Activated gamma-delta T cell (primary cell): ENCODE data around the gene KRTAP1-1.
"Not testable (repeated sequence)": the region's sequence is repeated elsewhere in the genome, so short reads cannot be mapped to it uniquely, and the experiment has no call there.

Experiments used
- DNase-seq: peaks from one replicate; lab custom pipeline; 2025; lab: John Stamatoyannopoulos, UW

The KRTAP1-1 gene

DNA sequence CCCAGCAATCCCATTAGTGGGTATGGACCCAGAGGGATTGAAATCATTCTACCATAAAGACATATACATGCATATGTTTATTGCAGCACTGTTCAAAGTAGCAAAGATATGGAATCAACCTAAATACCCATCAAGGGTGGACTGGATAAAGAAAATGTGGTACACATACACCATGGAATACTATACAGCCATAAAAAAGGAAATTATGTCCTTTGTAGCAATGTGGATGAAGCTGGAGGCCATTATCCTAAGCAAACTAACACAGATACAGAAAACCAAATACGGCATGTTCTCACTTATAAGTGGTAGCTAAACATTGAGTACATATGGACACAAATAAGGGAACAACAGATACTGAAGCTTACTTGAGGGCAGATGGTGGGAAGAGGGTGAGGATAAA, 16.3 kb upstream of the KRTAP1-1 start:
- DNase-seq = no peak

DNA sequence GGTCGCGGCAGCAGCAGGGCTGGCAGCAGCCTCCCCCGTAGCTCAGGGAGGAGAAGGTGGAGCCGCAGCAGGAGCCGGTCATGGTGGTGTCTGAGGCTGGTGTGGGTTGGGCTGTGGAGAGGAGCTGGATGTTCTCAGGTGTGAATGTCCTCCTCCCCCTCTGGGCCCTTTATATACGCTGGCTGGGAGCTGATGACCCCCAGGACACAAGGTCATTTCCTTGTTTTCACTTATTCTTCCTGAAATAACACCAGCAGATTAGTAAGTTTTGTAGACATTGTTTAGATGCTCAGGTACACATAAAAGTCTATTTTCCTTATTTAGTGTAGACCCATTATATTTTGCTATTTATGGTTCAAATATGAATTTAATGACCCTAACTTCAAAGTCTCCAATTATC, 13.9 kb upstream of the KRTAP1-1 start, which contains the start of gene KRTAP2-2:
Gene KRTAP2-2, minus strand, starts transcription at position 101 of the 400 bp plus-strand sequence. Its CDS starts 19 bp downstream, at position 82.
- not testable (repeated sequence) for DNase-seq

DNA sequence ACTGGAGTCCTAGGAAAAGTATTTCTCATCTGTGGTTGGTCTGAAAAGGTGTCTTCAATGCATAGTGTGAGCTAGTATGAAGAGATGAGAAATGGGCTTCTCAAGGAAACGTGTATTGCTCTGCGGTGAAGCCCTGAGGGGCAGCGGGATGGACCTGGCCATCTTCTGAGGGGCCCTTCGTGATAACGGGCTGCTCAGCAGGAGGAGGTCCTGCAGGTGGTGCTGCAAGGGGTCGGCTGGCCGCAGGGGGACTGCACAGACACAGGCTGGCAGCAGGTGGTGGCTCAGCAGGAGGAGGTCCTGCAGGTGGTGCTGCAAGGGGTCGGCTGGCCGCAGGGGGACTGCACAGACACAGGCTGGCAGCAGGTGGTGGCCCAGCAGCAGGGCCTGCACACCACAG, 13.3 kb upstream of the KRTAP1-1 start:
- DNase-seq = not testable (repeated sequence)

DNA sequence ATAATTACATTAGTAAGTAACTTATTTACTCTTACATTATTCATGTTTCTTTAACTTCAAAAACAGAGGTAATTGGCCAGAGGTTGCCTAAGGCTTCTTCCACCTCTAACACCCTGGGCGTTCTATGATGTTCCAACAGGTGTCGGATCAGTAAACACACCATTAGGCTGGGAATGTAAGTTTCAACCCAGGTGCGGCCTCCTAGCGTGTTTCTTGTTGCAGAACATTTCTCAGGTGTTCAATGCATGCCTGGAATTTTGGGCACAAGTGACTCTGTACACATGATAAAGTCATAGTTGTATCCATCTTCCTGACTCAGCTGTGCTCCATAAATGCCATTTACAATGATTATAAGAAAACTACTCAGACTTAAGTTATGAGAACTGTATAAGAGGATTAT, 12.8 kb upstream of the KRTAP1-1 start:
- DNase-seq = no peak

DNA sequence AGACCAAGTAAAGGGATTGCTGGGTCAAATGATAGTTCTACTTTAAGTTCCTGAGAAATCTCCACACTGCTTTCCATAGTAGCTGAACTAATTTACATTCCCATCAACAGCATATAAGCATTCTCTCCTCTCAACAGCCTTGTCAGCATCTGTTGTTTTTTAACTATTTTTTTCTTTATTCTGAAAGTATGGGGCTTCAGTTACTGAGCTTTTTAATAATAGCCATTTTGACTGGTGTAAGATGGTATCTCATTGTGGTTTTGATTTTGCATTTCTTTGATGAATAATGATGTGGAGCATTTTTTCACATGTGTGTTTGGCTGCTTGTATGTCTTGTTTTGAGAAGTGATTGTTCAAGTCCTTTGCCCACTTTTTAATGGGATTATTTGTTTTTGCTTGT, 11.3 kb upstream of the KRTAP1-1 start:
- no peak for DNase-seq

DNA sequence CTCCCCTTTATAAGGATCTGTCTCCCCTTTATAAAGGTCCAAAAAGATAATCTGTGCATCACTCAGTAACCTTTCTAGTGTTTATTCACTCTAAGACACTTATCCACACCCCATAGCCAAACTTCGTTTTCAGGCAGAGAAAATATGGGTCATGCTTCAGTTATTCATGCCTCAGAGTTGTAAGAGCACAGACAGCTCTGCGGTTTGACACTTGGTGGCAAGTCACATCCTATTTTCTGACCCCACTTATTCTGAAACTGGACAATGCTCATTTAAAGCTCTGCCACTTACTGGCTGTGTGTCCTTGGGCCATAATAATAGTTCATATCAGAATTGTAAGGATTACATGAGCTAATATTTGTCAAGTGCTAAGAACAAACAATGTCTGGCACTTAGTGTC, 7.9 kb upstream of the KRTAP1-1 start:
- no peak for DNase-seq

DNA sequence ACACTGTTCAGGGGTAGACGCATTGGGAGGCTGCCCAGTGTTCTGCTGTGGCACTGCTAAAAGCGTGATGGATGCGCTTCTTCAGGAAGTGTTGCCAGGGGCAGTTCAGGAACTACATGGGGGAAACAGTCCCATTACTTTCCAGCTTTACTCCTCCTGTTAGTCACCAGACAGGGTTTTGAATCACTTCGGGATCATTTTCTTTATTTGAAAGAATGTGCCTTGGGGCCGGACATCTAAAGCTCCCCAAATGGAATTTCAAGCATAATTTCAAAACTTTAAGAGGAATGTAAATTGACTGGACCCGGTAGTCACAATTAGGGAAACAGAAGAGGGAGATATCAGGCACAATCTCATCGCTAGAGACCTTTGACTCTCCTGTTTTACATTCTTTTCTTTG, 7.2 kb upstream of the KRTAP1-1 start:
- no peak for DNase-seq

DNA sequence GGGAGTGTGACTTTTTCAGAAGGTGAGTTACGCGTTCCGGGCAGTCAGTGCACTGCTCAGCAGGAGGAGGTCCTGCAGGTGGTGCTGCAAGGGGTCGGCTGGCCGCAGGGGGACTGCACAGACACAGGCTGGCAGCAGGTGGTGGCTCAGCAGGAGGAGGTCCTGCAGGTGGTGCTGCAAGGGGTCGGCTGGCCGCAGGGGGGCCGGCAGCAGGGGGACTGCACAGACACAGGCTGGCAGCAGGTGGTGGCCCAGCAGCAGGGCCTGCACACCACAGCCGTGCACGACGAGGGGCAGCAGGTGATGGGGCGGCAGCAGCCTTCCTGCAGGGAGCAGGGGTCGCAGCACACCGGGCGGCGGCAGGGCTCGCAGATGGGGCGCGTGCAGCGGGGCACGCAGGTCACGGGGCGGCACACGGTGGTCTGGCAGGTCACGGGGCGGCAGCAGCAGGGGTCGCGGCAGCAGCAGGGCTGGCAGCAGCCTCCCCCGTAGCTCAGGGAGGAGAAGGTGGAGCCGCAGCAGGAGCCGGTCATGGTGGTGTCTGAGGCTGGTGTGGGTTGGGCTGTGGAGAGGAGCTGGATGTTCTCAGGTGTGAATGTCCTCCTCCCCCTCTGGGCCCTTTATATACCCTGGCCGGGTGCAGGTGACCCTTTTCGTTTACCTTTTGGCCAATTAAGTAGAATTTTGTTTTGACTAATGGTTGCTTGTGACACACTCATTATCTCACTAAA, 5.7 kb upstream of the KRTAP1-1 start, which contains the start of gene KRTAP2-1:
Gene KRTAP2-1, minus strand, starts transcription at position 582 of the 731 bp plus-strand sequence. Its CDS starts 49 bp downstream, at position 533.
- not testable (repeated sequence) for DNase-seq

DNA sequence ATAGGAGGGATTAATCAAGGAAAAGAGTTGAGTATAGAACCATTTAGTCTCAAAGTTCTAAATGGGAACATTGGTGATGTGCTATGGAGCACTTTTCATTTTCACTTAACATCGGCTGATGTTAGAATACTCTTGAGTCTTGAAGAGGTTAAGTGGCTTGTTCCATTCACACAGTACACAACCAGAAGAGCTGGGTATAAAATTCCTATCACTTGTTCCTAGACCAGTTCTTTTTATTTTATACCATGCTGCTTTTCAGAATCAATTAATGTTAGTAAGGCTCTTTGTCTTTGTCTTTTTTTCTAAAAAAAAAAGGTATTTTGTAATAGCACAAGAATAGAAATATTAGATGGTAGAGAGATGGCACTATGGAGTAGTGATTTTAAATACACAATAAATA, 1.7 kb upstream of the KRTAP1-1 start:
- no peak for DNase-seq

DNA sequence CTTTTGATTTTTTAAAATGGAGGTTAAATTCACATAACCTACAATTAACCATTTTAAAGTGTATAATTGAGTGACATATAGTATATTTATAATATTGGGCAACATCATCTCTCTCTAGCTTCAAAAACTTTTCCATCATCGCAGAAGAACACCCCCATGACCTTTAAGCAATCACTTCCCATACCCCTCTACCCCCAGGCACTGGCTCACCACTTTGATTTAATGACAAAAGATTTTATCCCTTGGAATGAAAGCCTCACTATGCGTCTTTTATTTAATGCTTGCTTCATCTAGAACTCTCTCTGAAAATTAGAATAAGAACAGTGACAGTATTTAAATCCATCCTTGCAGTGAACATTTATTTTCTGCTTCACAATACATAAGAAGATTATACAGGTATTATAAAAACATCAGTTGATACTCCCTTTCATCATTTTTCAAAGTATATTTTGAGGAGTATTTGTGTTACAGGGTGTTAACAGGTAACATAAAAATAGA, 3.3 kb downstream of the KRTAP1-1 start:
- no peak for DNase-seq

DNA sequence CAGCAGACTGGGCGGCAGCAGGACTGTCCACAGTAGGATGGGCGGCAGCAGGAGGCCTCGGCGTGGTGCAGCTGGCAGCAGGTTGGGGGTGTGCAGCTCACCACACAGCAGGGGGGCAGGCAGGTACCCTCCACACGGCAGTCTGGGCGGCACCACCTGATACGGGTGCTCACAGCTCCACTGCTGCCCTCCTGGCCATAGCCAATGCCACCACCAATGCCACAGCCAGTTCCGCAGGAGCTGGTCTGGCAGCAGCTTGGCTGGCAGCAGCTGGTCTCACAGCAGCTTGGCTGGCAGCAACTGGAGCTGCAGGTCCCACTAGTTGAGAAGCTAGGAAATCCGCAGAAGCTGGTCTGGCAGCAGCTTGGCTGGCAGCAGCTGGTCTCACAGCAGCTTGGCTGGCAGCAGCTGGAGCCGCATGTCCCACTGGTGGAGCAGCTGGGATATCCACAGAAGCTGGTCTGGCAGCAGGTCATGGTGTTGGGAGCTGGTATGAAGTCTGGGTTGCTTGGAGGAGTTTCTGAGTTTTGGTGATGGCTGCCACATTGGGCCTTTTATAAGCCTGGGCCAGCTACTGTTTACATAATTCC, 6.8 kb downstream of the KRTAP1-1 start, which contains the start of gene KRTAP1-3:
Gene KRTAP1-3, minus strand, starts transcription at position 529 of the 590 bp plus-strand sequence. Its CDS starts 53 bp downstream, at position 476.
- not testable (repeated sequence) for DNase-seq

DNA sequence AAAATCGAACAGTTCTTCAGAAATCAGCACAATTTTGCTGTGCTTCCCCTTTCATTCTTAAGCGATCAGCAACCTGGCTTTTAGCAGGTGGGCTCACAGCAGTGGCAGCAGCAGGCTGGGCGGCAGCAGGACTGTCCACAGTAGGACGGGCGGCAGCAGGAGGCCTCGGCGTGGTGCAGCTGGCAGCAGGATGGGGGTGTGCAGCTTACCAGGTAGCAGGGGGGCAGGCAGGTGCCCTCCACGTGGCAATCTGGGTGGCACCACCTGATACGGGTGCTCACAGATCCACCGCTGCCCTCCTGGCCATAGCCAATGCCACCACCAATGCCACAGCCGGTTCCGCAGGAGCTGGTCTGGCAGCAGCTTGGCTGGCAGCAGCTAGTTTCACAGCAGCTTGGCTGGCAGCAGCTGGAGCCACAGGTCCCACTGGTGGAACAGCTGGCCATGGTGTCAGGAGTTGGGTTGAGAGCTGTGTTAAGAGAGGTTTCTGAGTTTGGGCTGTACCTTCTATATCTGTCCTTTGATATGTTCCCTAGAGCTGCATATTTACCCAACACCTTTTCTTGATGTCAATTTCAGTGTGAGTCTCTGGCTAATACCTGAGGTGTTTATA, 11.5 kb downstream of the KRTAP1-1 start, which contains the start of gene KRTAP1-4:
Gene KRTAP1-4, minus strand, starts transcription at position 563 of the 613 bp plus-strand sequence. Its CDS starts 117 bp downstream, at position 446.
- no peak for DNase-seq

DNA sequence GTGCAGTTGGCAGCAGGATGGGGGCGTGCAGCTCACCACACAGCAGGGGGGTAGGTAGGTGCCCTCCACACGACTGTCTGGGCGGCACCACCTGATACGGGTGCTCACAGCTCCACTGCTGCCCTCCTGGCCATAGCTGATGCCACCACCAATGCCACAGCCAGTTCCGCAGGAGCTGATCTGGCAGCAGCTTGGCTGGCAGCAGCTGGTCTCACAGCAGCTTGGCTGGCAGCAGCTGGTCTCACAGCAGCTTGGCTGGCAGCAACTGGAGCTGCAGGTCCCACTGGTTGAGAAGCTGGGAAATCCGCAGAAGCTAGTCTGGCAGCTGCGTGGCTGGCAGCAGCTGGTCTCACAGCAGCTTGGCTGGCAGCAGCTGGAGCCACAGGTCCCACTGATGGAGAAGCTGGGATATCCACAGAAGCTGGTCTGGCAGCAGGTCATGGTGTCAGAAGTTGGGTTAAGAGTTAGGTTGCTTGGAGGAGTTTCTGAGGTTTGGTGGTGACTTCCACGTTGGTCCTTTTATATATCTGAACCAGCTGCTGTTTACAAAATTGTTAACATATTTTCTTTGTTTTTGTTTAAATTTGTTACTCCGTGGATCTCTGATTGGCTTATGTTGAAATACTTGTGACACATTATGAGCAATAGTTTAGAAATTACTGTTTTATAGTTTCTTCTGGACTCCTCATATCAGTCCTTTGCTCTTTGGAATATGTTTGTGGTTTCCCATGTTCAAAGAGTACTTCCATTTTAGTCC, 14.4 kb downstream of the KRTAP1-1 start, which contains the start of gene KRTAP1-5:
Gene KRTAP1-5, minus strand, starts transcription at position 494 of the 757 bp plus-strand sequence. Its CDS starts 53 bp downstream, at position 441.
- DNase-seq = no peak

DNA sequence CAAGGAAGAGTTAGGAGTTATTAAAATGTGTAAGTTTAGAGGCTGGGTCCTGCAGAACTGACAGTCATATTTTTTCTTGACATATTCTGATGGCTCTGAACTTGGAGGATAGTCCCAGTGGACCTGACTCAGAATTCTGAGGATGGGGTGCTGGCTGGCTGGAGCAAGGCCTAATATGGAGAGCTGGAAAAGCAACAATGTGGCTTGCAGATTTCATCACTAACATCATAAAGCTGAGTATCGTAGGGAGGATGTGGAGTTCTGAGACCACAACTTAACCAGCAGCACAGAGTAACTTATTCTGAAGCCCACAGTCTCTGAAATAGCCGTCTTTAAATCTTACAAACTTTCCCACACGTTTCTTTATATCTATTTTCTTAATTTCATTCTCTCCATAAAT, 16.6 kb downstream of the KRTAP1-1 start:
- no peak for DNase-seq

DNA sequence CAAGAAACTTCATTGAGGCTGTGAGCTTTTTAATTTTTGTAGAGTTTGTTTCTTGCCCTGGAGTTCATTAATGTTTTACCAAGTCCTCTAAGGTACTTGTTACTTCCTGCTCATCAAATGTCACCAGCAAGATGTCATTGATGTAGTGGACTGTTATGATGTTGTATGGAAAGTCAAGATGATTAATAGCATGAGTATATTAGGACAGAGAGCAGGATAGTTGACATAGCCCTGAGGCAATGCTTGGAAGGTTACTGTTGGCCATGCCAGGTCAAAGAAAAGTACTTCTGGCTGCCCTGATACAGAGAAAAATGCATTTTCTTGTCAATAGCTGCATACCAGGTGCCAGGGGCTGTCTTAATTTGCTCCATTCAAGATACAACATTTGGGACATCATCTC, 20.9 kb downstream of the KRTAP1-1 start:
- DNase-seq = no peak

DNA sequence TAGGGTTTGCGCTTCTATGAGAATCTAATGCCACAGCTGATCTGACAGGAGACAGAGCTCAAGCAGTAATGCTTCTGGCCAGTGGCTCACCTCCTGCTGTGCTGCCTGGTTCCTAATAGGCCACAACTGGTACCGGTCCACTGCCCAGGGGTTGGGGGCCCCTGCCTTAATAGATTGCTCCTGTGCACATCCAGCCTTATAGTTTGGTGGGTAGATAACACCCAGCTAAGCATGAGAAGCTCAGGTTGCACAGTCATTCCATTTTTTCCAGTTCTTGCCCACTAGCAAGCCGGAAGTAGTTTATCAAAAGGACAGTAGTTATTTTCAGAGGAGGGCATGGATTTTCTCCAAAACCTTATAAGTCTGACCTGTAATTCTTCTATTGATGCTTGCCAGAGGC, 21.8 kb downstream of the KRTAP1-1 start:
- DNase-seq = no peak

DNA sequence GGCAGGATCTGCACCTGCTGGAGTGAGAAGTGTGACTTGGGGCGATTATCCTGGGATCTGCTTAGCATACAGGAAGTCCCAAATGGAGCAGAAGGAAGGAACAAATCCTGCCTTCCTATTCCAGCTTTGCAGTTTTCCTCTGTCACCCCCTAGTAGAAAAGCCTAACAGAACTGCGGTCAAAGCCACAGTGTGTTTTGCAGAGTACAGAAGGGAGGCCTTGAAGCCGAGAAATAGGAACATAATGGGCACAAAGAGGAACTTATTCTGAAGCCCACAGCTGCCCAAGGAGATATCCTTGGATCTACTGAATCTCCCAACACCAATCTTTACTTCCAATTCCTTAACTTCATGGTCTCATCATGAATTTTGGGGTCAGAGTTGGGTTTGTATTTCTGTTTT, 22.7 kb downstream of the KRTAP1-1 start:
- DNase-seq = no peak

DNA sequence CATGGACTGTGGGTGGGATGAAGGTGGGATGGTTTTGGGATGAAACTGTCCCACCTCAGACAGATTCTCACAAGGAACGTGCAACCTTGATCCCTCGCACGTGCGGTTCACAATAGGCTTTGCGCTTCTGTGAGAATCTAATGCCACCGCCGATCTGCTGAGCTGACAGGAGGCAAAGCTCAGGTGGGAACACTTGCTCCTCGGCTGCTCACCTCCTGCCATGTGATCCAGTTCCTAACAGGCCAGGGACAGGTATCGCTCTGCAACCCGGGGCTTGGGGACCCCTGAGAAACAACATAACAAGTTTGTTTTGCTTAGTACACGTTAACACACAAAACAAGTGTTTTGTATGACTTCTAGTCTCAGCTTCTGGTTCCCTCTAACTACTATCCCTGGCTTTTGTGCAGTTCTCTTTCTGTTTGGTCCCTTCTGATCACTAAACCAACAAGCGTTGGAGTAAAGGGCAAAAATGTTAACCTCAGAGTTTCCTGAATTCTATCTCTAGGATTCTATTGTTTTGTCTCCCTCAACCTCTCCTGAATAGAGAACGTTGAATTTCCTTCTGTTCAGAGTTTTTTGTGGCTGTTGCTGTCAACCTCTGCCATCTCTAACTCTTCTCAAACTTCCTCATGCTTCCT, 24.6 kb downstream of the KRTAP1-1 start:
- DNase-seq = no peak

DNA sequence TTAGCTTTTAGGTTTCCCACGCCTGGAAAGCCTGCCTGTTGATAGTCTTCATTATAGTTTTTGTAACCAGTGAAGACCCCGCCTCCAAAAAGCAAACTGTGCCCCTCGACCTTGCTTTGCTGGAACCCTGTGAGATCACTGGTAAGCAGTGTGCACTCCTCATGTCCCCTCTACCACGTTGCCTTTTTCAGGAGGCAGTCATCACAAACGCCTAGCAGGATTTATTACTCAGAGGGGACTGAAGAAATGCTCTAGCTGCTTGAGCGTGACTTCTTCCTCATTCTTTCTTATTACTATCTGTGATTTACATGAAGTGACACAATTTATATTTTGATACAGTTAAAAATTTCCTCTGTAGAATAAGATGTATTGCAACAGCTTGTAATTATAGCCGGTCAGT, 25.8 kb downstream of the KRTAP1-1 start:
- no peak for DNase-seq

DNA sequence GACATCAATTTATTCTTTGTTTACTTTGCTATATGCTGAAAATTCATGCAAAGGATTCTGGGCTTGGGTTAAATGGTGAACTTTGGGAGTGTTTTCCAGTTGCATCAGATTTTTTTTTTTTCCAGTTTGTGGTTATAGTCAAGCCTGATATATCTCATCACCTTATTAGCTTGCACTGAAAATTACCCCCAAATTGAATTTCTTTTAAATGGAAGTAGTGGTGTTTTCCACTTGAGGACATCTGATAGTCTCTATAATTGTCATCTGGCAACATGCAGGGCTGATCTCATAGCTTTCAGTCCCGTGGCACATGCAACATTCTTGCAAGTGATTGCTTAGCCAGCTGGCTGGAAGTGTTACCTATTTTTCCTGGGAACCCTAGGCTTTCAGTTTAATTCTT, 27.6 kb downstream of the KRTAP1-1 start:
- DNase-seq = no peak

DNA sequence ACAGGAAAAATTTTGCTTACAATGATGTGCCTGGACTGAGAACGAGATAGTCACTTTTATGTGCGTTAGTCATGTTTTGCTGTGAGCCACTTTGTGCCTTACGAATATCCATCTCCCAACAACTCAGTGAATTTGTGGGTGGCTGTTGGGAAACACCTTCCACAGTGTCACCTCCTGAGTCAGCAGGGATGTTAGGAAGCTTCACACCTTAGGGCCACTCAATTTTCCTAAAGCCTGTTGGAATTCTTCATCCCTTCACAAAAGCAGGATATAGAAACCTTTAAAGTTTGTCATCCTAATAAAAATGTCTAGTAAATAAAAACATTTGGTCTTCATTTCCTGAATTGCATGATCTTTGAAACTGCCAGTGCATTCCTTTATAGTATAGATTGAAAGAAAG, 28.1 kb downstream of the KRTAP1-1 start:
- DNase-seq = no peak
